ENCODE results near the gene WDR86. TPM values are rescaled to one million over a fixed set of nuclear protein-coding genes. Genes with fewer than 3 reads are reported as not detected.

The WDR86 gene
- polyA plus RNA-seq, 1 experiment = 0.04 TPM

Small RNA genes lying within 50 kb of the gene (small RNA-seq; reads per million reads assigned to genes)
- gene MIR3907 (ENCODE audit: insufficient read length, low read depth, low replicate concordance) = not detected

Other genes starting within 250 kb of the WDR86 start
- not detected in 2 replicates for gene GBX1, start 242.3 kb downstream of the WDR86 start, polyA plus RNA-seq (2011; rRNA removed)
- gene ASB10, start 222.8 kb downstream of the WDR86 start, polyA plus RNA-seq (2011; rRNA removed) = not detected in 2 replicates
- gene H2BK1, start 199.6 kb downstream of the WDR86 start, polyA plus RNA-seq (2011; rRNA removed) = not detected in 2 replicates
- 44.2 and 62.5 TPM in 2 replicates for gene ABCF2, start 182.8 kb downstream of the WDR86 start, polyA plus RNA-seq (2011; rRNA removed)
- 26.1 and 42.6 TPM in 2 replicates for gene CHPF2, start 177.6 kb downstream of the WDR86 start, polyA plus RNA-seq (2011; rRNA removed)
- 37.7 and 46.6 TPM in 2 replicates for gene SMARCD3, start 161.3 kb downstream of the WDR86 start, polyA plus RNA-seq (2011; rRNA removed)
- 44.5 and 46.3 TPM in 2 replicates for gene NUB1, start 68.2 kb downstream of the WDR86 start, polyA plus RNA-seq (2011; rRNA removed)
- 0.07 and 0.10 TPM in 2 replicates for gene CRYGN, start 30.1 kb upstream of the WDR86 start, polyA plus RNA-seq (2011; rRNA removed)
- gene RHEB, start 109.9 kb upstream of the WDR86 start, polyA plus RNA-seq (2011; rRNA removed) = 45.4 and 97.8 TPM in 2 replicates